Fibroblast of the aortic adventitia (primary cell): ENCODE data around the gene TERB2. TPM values are rescaled to one million over a fixed set of nuclear protein-coding genes. Genes with fewer than 3 reads are reported as not detected.

Experiments
- DNase-seq: peaks from one replicate; pipeline ENCODE4 v3.0.0-alpha.2; 2010; ENCODE audit warnings: low read depth
- H3K4me3 ChIP-seq: 2 replicates; pipeline ENCODE4 v1.5.1; 2011; ENCODE audit warnings: low read depth, mild to moderate bottlenecking, control low read depth, low read length, moderate library complexity
- small RNA-seq: library from RNA; depleted of rRNA; stranded (forward); fragments of <200 nt; gene quantifications from one replicate; pipeline ENCODE3, GENCODE V24; 2012
- total RNA-seq: library from RNA; depleted of rRNA; stranded (reverse); fragments of >200 nt; gene quantifications from 2 replicates; pipeline ENCODE4 v1.2.3, GENCODE V29; 2012; ENCODE audit warnings: low replicate concordance
- TF ChIP-seq, protein P1 (sequence below): IDR thresholded peaks from 2 replicates; pipeline ENCODE4 v1.5.1; 2011; ENCODE audit warnings: mild to moderate bottlenecking, low read length, control low read depth, inconsistent platforms; ENCODE audit not compliant: insufficient read depth

TERB2 gene
- total RNA-seq, 1 donor: not detected

- H3K4me3 ChIP-seq: no peak overlapping the region
- TF ChIP-seq, protein P1, sequence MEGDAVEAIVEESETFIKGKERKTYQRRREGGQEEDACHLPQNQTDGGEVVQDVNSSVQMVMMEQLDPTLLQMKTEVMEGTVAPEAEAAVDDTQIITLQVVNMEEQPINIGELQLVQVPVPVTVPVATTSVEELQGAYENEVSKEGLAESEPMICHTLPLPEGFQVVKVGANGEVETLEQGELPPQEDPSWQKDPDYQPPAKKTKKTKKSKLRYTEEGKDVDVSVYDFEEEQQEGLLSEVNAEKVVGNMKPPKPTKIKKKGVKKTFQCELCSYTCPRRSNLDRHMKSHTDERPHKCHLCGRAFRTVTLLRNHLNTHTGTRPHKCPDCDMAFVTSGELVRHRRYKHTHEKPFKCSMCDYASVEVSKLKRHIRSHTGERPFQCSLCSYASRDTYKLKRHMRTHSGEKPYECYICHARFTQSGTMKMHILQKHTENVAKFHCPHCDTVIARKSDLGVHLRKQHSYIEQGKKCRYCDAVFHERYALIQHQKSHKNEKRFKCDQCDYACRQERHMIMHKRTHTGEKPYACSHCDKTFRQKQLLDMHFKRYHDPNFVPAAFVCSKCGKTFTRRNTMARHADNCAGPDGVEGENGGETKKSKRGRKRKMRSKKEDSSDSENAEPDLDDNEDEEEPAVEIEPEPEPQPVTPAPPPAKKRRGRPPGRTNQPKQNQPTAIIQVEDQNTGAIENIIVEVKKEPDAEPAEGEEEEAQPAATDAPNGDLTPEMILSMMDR: no peak
- no peak for DNase-seq
Observed at GRCh38 chr15:45026651-45027190, 70.2 kb downstream of the TERB2 start.

GRCh38 chr15:45027220-45027619 is 70.7 kb downstream of the TERB2 start:
- DNase-seq: no peak
- H3K4me3 ChIP-seq: no peak overlapping the region
- TF ChIP-seq, protein P1: no peak

Small RNAs within 50 kb of the gene (small RNA-seq; reads per million reads assigned to genes)
- not detected for gene RNU1-78P
- not detected for gene RNU6-1108P
- not detected for gene RNU6-1332P
- not detected for gene RNU6-966P

Other genes starting within 250 kb of the TERB2 start
- 0.72 and 0.82 TPM in 2 replicates for gene PATL2, start 245.4 kb upstream of the TERB2 start, total RNA-seq
- 2,390 and 3,757 TPM in 2 replicates for gene B2M, start 245.2 kb upstream of the TERB2 start, total RNA-seq
- gene TRIM69, start 220.2 kb upstream of the TERB2 start, total RNA-seq: 9.5 and 17.9 TPM in 2 replicates
- gene SORD, start 66.5 kb downstream of the TERB2 start, total RNA-seq: 9.8 and 13.2 TPM in 2 replicates
- not detected in 2 replicates for gene DUOX2, start 157.5 kb downstream of the TERB2 start, total RNA-seq
- gene DUOXA2, start 157.6 kb downstream of the TERB2 start, total RNA-seq: not detected in 2 replicates
- gene DUOXA1, start 173.2 kb downstream of the TERB2 start, total RNA-seq: 0.36 TPM in 1 of 2 replicates, not detected in the other
- gene DUOX1, start 173.3 kb downstream of the TERB2 start, total RNA-seq: not detected in 2 replicates
- gene SHF, start 231.3 kb downstream of the TERB2 start, total RNA-seq: 1.9 and 11.0 TPM in 2 replicates